GM12875 (cell line): ENCODE data around the gene PPP1R3C.

Source experiments
- H3K4me3 ChIP-seq: one replicate; pipeline ENCODE4 v1.5.1; 2011; ENCODE audit warnings: low read depth, low read length, control low read depth
- TF ChIP-seq, protein P1 (sequence below): IDR thresholded peaks from 2 replicates; pipeline ENCODE4 v1.5.1; 2011; ENCODE audit warnings: low read depth, mild to moderate bottlenecking, control low read depth, inconsistent platforms, low read length, moderate library complexity, borderline replicate concordance; ENCODE audit not compliant: insufficient read depth

Gene PPP1R3C

DNA sequence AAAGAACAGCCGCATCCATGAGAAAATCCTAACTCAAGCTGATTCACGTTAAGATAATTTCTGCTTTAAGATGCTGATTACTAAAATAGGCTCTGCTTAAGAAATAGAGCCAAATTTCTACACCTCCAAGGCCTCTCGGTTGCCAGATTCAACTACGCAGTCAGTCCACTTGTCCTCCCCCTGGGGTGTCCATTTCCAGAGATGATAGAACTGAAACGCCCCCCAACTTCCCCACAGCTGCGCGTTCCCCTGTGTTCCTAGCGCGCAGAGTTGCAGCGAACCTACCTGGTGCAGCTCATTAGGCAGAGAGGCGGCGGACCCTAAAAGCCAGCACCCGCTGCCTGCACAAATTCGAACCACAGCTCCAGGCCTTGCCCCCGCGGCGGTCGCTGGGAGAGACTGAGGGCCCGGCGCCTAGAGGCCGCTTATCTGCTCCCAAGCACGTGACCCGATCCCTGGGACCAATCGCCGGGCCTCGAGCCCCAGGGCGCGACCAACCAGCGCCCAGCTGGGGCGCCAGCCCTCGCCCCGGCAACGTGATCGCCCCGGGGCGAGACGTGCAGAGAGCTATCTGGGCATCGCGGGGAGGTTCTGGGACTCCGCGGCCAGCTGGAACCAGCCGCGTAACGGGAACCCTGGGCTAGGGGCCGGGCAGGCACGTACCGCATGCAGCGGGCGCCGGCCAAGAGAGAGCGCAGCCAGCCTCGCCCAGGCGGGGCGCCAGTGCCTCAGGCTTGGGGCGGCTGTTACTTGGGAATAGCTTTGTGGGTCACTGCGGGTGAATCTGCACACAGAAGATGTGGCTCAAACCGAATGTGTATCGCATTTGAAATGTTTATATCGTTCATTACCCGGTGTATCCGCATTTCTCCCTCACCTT is at the start of gene PPP1R3C:
TSS of gene PPP1R3C (minus strand) at position 401 of the 880 bp plus-strand sequence. CDS start at position 299, 102 bp downstream.
- no peak within 1 kb of the TSS for H3K4me3 ChIP-seq
- TF ChIP-seq, protein P1, sequence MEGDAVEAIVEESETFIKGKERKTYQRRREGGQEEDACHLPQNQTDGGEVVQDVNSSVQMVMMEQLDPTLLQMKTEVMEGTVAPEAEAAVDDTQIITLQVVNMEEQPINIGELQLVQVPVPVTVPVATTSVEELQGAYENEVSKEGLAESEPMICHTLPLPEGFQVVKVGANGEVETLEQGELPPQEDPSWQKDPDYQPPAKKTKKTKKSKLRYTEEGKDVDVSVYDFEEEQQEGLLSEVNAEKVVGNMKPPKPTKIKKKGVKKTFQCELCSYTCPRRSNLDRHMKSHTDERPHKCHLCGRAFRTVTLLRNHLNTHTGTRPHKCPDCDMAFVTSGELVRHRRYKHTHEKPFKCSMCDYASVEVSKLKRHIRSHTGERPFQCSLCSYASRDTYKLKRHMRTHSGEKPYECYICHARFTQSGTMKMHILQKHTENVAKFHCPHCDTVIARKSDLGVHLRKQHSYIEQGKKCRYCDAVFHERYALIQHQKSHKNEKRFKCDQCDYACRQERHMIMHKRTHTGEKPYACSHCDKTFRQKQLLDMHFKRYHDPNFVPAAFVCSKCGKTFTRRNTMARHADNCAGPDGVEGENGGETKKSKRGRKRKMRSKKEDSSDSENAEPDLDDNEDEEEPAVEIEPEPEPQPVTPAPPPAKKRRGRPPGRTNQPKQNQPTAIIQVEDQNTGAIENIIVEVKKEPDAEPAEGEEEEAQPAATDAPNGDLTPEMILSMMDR, result no peak

DNA sequence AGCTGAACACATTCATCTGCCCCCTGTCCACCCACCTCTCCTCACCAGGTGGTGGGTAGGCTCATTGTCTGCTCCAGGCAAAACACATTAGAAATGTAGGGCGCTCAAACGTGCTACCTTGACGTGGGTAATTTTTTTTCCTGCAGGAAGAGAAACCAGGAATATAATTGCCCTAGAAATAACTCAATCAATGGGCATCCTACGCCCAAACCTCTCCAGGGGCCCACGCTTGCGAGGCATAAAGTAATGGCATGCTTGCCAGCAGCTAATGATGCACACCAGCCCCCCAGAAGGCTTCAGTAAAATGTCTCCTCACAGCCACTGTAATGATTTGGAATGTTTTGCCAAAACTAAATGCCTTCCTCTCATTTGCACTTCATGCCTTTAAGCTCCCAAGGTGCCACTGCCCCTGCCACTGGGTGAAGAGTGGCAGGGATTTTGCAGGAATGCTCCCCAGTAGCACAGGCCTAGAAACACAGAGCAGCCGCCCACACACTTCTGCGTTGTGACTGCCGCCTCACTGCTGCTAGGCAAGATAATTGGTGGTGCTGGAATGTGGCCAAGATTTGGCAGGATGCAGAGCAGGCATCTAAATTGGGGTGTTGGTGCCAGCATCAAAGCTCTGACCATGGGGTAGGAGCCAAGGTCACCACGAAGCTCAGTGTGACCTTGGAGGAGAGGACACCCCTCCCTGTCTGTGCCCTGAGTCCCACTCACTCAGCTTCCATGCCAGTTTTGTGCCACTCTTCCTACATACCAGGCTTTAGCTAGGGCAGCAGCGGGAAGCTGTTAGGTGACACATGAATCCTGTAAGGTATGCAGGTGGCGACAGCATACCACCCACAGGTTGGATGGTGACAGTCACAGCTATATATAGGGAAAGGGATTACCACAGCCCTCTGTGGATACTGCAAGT is 48.7 kb upstream of the PPP1R3C start:
- no peak overlapping the region for H3K4me3 ChIP-seq
- TF ChIP-seq, protein P1, result no peak

DNA sequence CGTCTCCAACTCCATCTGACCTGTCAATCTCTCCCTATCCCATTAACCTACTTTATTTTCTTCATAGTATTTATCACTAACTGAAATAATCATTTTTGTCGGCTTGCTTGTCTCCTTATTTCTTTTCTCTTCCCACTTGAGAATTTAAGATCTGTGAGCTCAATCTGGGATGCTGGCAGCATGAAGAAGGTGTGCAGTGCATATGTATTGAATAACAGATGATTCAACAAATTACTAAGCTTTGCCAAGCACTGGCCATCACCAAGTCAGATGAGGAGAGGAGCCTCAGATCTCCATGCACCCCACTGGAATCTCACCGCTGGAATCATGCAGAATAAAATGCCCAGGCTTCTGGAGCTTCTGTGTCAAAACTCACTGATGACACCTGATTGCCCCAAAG is 47.6 kb upstream of the PPP1R3C start:
- H3K4me3 ChIP-seq, result no peak overlapping the region
- TF ChIP-seq, protein P1, result no peak

DNA sequence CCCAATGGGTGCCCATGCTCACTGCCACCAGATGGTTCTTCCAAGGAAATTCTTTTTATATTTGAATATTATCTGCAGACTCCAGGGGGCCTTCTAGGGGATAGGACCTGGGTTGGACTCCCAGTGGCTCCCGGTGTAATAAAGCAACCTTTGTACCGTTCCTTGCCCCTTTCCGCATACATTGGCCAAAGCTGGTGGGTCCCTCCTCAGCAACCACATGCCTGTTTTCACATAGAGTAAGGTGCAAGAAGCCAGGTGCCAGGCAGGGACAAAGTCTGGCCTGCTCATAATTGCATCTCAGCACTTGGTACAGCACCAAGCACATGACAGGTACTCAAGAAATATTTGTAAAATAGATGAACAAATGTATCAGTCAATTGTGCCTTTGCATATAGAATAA is 46.4 kb upstream of the PPP1R3C start:
- TF ChIP-seq, protein P1, result no peak
- no peak overlapping the region for H3K4me3 ChIP-seq

DNA sequence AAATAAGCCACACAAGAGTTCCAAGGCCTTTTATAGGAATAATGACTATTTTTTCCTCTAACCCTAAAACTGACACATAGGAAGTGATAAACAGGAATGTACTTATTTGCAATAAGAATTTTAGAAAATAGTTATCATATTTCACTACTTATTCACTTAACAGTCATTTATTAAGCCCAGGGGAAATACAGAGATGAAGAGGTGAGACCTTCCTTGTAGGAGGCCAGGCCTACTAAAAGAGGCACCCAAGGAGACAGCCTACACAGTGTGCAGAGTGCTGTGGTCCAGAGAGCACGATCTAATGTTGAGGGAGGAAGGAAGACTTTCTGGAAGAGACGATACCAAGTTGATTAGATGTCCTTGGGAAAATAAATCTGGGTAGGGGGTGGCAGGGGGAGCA is 45.0 kb upstream of the PPP1R3C start:
- TF ChIP-seq, protein P1, result no peak

DNA sequence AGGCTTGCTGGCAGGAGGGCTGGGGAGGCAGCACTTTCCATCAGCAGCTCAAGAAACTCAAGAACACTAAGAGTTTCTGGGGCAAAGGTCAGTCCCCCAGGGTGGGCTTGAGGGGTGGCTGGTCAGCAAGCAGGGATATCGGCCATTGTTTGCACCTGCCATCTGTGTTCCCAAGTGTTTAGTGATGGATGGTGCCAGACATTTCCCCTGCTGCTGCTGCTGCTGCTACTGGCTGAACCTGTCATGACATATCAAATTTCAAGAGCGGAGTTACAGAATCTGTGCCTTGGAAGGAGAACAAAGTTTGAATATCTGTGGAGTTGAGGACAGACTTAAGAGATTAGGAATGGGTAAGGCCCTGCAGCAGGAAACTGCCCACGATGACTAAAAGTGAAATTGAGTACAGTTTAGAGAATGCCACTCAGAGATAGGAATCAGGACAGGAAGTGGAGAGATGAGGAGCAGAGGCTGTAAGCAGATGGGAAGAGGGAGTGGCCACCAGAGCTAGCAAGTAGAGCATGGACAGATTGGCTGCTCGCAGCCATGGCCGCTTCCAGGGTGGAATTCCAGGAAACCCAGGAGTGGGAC is 39.2 kb upstream of the PPP1R3C start:
- H3K4me3 ChIP-seq, result no peak overlapping the region
- TF ChIP-seq, protein P1, result no peak

More for the DNA sequence above, 45.0 kb upstream of the PPP1R3C start:
- H3K4me3 ChIP-seq, result no peak overlapping the region
